ENCODE measurements around the gene DDX19B.

GRCh38 chr16:70304892-70305448 is 6.0 kb downstream of the DDX19B start:
- TF ChIP-seq TEAD4 (IDR thresholded peaks at IDR 0.05) (no peak), FOXM1 (IDR thresholded peaks at IDR 0.05; ENCODE audit: borderline replicate concordance, low read depth) (no peak), TAF1 (IDR thresholded peaks at IDR 0.05; ENCODE audit: low read depth) (no peak), TCF12 (IDR thresholded peaks at IDR 0.05; ENCODE audit: low read depth) (no peak), REST (IDR thresholded peaks at IDR 0.05; ENCODE audit: low read depth) (no peak), CREB1 (IDR thresholded peaks at IDR 0.05; ENCODE audit: low read depth) (no peak), YY1 (IDR thresholded peaks at IDR 0.05; ENCODE audit: low read depth) (no peak), USF1 (IDR thresholded peaks at IDR 0.05) (no peak), CEBPB (IDR thresholded peaks at IDR 0.05) (no peak)
- TF ChIP-seq, protein P1, sequence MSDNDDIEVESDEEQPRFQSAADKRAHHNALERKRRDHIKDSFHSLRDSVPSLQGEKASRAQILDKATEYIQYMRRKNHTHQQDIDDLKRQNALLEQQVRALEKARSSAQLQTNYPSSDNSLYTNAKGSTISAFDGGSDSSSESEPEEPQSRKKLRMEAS (IDR thresholded peaks at IDR 0.05): no peak
